H1 (cell line): ENCODE results near the gene WDFY4. TPM values are rescaled to one million over a fixed set of nuclear protein-coding genes. Genes with fewer than 3 reads are reported as not detected.

Source experiments
- CTCF ChIA-PET: fragments of 300-600 bp; sonication (Branson Sonifier 250); formaldehyde crosslinking; loops from one replicate; lab custom pipeline; 2021; ENCODE audit not compliant: partially characterized antibody; lab: Charles Lee
- POLR2A ChIA-PET: fragments of 300-600 bp; sonication (Branson Sonifier 250); formaldehyde crosslinking; loops from one replicate; lab custom pipeline; 2021; ENCODE audit warnings: inconsistent platforms; ENCODE audit not compliant: partially characterized antibody; lab: Charles Lee
- DNase-seq, 2 experiments: peaks; one replicate each; pipeline versions ENCODE4 v3.0.0 to v3.0.0-alpha.2; 2010 to 2022; ENCODE audit warnings: low spot score in 2 of 2, low read depth in 1 of 2, mixed read lengths in 1 of 2
- FAIRE-seq: peaks from 2 replicates; lab custom pipeline; 2011; peaks lifted over from hg19 to GRCh38; lab: Jason Lieb, UNC
- H2AFZ ChIP-seq: 2 replicates; pipeline ENCODE4 v1.8.1; 2012; ENCODE audit warnings: low read length, inconsistent platforms
- H2AK5ac ChIP-seq: 2 replicates; pipeline ENCODE4 v1.6.1; 2013; ENCODE audit warnings: low read depth, low read length
- H2BK120ac ChIP-seq: replicated peaks from 2 replicates; pipeline ENCODE3; 2013; ENCODE audit warnings: low read depth, low read length, inconsistent platforms
- H2BK12ac ChIP-seq: 2 replicates; pipeline ENCODE4 v1.6.1; 2013; ENCODE audit warnings: low read depth, low read length
- H2BK15ac ChIP-seq: 2 replicates; pipeline ENCODE4 v1.6.1; 2013; ENCODE audit warnings: low read length
- H2BK20ac ChIP-seq: 2 replicates; pipeline ENCODE4 v1.6.1; 2013; ENCODE audit warnings: low read length
- H2BK5ac ChIP-seq: 2 replicates; pipeline ENCODE4 v1.6.1; 2013; ENCODE audit warnings: low read depth, low read length
- H3K14ac ChIP-seq: 2 replicates; pipeline ENCODE4 v1.6.1; 2013; ENCODE audit warnings: inconsistent platforms; ENCODE audit not compliant: insufficient read length
- H3K18ac ChIP-seq: 2 replicates; pipeline ENCODE4 v1.6.1; 2013; ENCODE audit warnings: low read length; ENCODE audit errors: extremely low read depth
- H3K23ac ChIP-seq: 2 replicates; pipeline ENCODE4 v1.6.1; 2013; ENCODE audit warnings: inconsistent platforms; ENCODE audit not compliant: insufficient read length
- H3K23me2 ChIP-seq: 2 replicates; pipeline ENCODE4 v1.6.1; 2013; ENCODE audit warnings: low read depth, low read length
- H3K27ac ChIP-seq: 2 replicates; pipeline ENCODE4 v1.6.1; 2011; ENCODE audit warnings: low read depth, low read length, inconsistent platforms
- H3K27me3 ChIP-seq, 4 experiments: replicated peaks in 1 of 4; 1 replicate in 1 of 4; 2 replicates in 3 of 4; pipeline versions ENCODE4 v1.6.1 to v1.8.1; 2011 to 2013; ENCODE audit warnings: low read length in 3 of 4, mild to moderate bottlenecking in 3 of 4, inconsistent platforms in 2 of 4, mixed read lengths in 2 of 4, moderate library complexity in 1 of 4; ENCODE audit not compliant: control insufficient read depth in 3 of 4, insufficient read depth in 3 of 4; ENCODE audit errors: extremely low read depth in 1 of 4
- H3K36me3 ChIP-seq, 4 experiments: 2 replicates each; pipeline versions ENCODE4 v1.6.1 to v1.8.1; 2011 to 2013; ENCODE audit warnings: mild to moderate bottlenecking in 4 of 4, low read length in 3 of 4, moderate library complexity in 2 of 4, control low read depth in 1 of 4, inconsistent platforms in 1 of 4; ENCODE audit not compliant: insufficient read depth in 4 of 4, control insufficient read depth in 2 of 4
- H3K4ac ChIP-seq: replicated peaks from 2 replicates; pipeline ENCODE3; 2013; ENCODE audit warnings: low read length, low read depth, mixed read lengths, inconsistent platforms; ENCODE audit not compliant: insufficient read length
- H3K4me1 ChIP-seq, 4 experiments: replicated peaks in 1 of 4; 1 replicate in 1 of 4; 2 replicates in 3 of 4; pipeline versions ENCODE4 v1.6.1 to v1.8.1; 2011 to 2013; ENCODE audit warnings: low read length in 3 of 4, inconsistent platforms in 2 of 4, mixed read lengths in 1 of 4; ENCODE audit not compliant: insufficient read depth in 4 of 4, control insufficient read depth in 3 of 4
- H3K4me2 ChIP-seq, 2 experiments: 2 replicates each; pipeline versions ENCODE4 v1.6.1 to v1.8.1; 2011 to 2013; ENCODE audit warnings: low read depth in 2 of 2, low read length in 2 of 2, control low read depth in 1 of 2, inconsistent platforms in 1 of 2, mild to moderate bottlenecking in 1 of 2; ENCODE audit not compliant: insufficient read depth in 1 of 2
- H3K4me3 ChIP-seq, 4 experiments: fragments of 200-600, 300-600 bp in 1 of 4; sonication (generic), shearing (Covaris generic), sonication (Bioruptor Twin) in 1 of 4; 2 replicates each; pipeline versions ENCODE4 v1.5.1 to v1.8.1; 2011 to 2016; ENCODE audit warnings: low read length in 4 of 4, low read depth in 3 of 4, control low read depth in 2 of 4, inconsistent platforms in 2 of 4, mild to moderate bottlenecking in 2 of 4, mixed read lengths in 1 of 4, moderate library complexity in 1 of 4; ENCODE audit not compliant: insufficient read depth in 2 of 4; ENCODE audit errors: extremely low read depth in 1 of 4
- H3K56ac ChIP-seq: replicated peaks from 2 replicates; pipeline ENCODE3; 2013; ENCODE audit warnings: low read depth, mild to moderate bottlenecking, mixed read lengths, low read length, inconsistent platforms; ENCODE audit not compliant: insufficient read length
- H3K79me1 ChIP-seq: 2 replicates; pipeline ENCODE4 v1.6.1; 2013; ENCODE audit warnings: low read depth, low read length, control low read depth
- H3K79me2 ChIP-seq, 2 experiments: 2 replicates each; pipeline versions ENCODE4 v1.6.1 to v1.8.1; 2012 to 2013; ENCODE audit warnings: low read length in 2 of 2, mild to moderate bottlenecking in 2 of 2, inconsistent platforms in 1 of 2; ENCODE audit not compliant: insufficient read depth in 2 of 2, control insufficient read depth in 1 of 2
- H3K9ac ChIP-seq, 4 experiments: replicated peaks in 1 of 4; 1 replicate in 1 of 4; 2 replicates in 3 of 4; pipeline versions ENCODE4 v1.6.1 to v1.8.1; 2011 to 2013; ENCODE audit warnings: low read depth in 3 of 4, low read length in 3 of 4, control low read depth in 2 of 4, mild to moderate bottlenecking in 2 of 4, moderate library complexity in 2 of 4, inconsistent platforms in 1 of 4; ENCODE audit errors: extremely low read depth in 1 of 4
- H3K9me3 ChIP-seq, 2 experiments: 2 replicates each; pipeline versions ENCODE4 v1.6.1 to v1.8.1; 2012 to 2013; ENCODE audit warnings: mild to moderate bottlenecking in 2 of 2, moderate library complexity in 2 of 2, control low read depth in 1 of 2, inconsistent platforms in 1 of 2, low read depth in 1 of 2, low read length in 1 of 2, mixed read lengths in 1 of 2; ENCODE audit not compliant: insufficient read depth in 2 of 2
- H4K20me1 ChIP-seq, 2 experiments: replicated peaks in 1 of 2; 2 replicates each; pipeline versions ENCODE3 to v1.8.1; 2011 to 2013; ENCODE audit warnings: inconsistent platforms in 2 of 2, low read length in 2 of 2, mild to moderate bottlenecking in 1 of 2; ENCODE audit not compliant: insufficient read depth in 2 of 2, control insufficient read depth in 1 of 2
- H4K5ac ChIP-seq: 2 replicates; pipeline ENCODE4 v1.6.1; 2013; ENCODE audit warnings: low read length, low read depth, mixed read lengths, inconsistent platforms; ENCODE audit not compliant: insufficient read length
- H4K8ac ChIP-seq: 2 replicates; pipeline ENCODE4 v1.8.0; 2013; ENCODE audit warnings: mild to moderate bottlenecking, moderate library complexity, low read length, inconsistent platforms; ENCODE audit not compliant: insufficient read depth; ENCODE audit errors: extremely low read depth
- H4K91ac ChIP-seq: replicated peaks from 2 replicates; pipeline ENCODE3; 2013; ENCODE audit warnings: low read length, mixed read lengths, inconsistent platforms; ENCODE audit not compliant: insufficient read length
- CREB1 ChIP-seq: IDR thresholded peaks from 2 replicates; pipeline ENCODE4 v1.6.1; 2012; ENCODE audit warnings: inconsistent platforms
- GABPA ChIP-seq: IDR thresholded peaks from 2 replicates; pipeline ENCODE4 v1.6.1; 2011; ENCODE audit warnings: mild to moderate bottlenecking, low read length, moderate library complexity, borderline replicate concordance; ENCODE audit not compliant: insufficient read depth
- KDM4A ChIP-seq: IDR thresholded peaks from one replicate; pipeline ENCODE4 v1.7.1; 2012; ENCODE audit warnings: low read depth, mild to moderate bottlenecking, moderate library complexity, low read length, inconsistent platforms; ENCODE audit not compliant: severe bottlenecking
- NANOG ChIP-seq: IDR thresholded peaks from 2 replicates; pipeline ENCODE4 v1.6.1; 2011; ENCODE audit warnings: low read length, low read depth, mild to moderate bottlenecking, inconsistent platforms; ENCODE audit not compliant: insufficient read depth, poor library complexity, severe bottlenecking
- SIN3A ChIP-seq, 2 experiments: IDR thresholded peaks in 1 of 2; conservative IDR thresholded peaks in 1 of 2; 2 replicates each; pipeline ENCODE4 v1.6.1; 2011 to 2012; ENCODE audit warnings: low read length in 2 of 2, improper control_type of control experiment in 1 of 2, low read depth in 1 of 2, mild to moderate bottlenecking in 1 of 2
- SIRT6 ChIP-seq: IDR thresholded peaks from one replicate; pipeline ENCODE4 v1.7.1; 2012; ENCODE audit warnings: low read length, inconsistent platforms
- TAF7 ChIP-seq: optimal IDR thresholded peaks from 2 replicates; pipeline ENCODE3; 2011; ENCODE audit warnings: low read depth, mild to moderate bottlenecking, inconsistent platforms, low read length, moderate library complexity, borderline replicate concordance
- TBP ChIP-seq: IDR thresholded peaks from 2 replicates; pipeline ENCODE4 v1.6.1; 2011; ENCODE audit warnings: low read depth, low read length, improper control_type of control experiment
- ZNF274 ChIP-seq: IDR thresholded peaks from 2 replicates; pipeline ENCODE4 v1.7.0; 2012; ENCODE audit warnings: low read length, borderline replicate concordance; ENCODE audit errors: extremely low read depth
- WGBS, 2 experiments: shearing (Covaris generic) in 1 of 2; methylation state at CpG; one replicate each; pipeline versions ENCODE4 v1.1.6 to v1.1.7; 2013 to 2015; ENCODE audit warnings: low lambda C conversion rate in 2 of 2, mixed read lengths in 2 of 2, inconsistent platforms in 1 of 2, low coverage in 1 of 2, missing lambda C conversion rate in 1 of 2; ENCODE audit not compliant: insufficient replicate concordance in 2 of 2, insufficient coverage in 1 of 2, insufficient read length in 1 of 2; ENCODE audit errors: extremely low coverage in 1 of 2, missing lambda C conversion rate in 1 of 2; 5-methylcytosine and 5-hydroxymethylcytosine counted together
- polyA plus RNA-seq, 7 experiments: library from polyadenylated mRNA; depleted of rRNA in 3 of 7; stranded (reverse) in 5 of 7; unstranded in 2 of 7; fragments of >200 nt in 5 of 7; fragments of 200-250 nt in 2 of 7; gene quantifications; 1 replicate in 5 of 7; 2 replicates in 1 of 7; 4 replicates in 1 of 7; pipeline versions ENCODE4 v1.2.1 to v1.2.3, GENCODE V29; 2011 to 2013; ENCODE audit warnings: missing spikeins in 2 of 7, mixed read lengths in 2 of 7
- total RNA-seq: library from RNA; stranded (reverse); fragmentation: NEBNext Ultra II Directional; extraction: Animal tissue kit (Norgen Biotek cat#: 25700); gene quantifications from 2 replicates; pipeline ENCODE4 v1.2.1, GENCODE V29; 2021
- TF ChIP-seq, protein P1 (sequence below): IDR thresholded peaks from 2 replicates; pipeline ENCODE4 v1.6.1; 2011; ENCODE audit warnings: low read length, improper control_type of control experiment
- TF ChIP-seq, protein P2 (sequence below): IDR thresholded peaks from 2 replicates; pipeline ENCODE4 v1.6.1; 2012; ENCODE audit warnings: inconsistent platforms
- TF ChIP-seq, protein P3 (sequence below): IDR thresholded peaks from 2 replicates; pipeline ENCODE4 v1.6.1; 2011; ENCODE audit warnings: low read depth, mild to moderate bottlenecking, low read length; ENCODE audit not compliant: insufficient read depth

WDFY4 gene
- total and polyA plus RNA-seq, 2 of the 8 experiments (the other 6 are each of a cell fraction or from before 2014, with no cell fraction given) = not detected

DNA sequence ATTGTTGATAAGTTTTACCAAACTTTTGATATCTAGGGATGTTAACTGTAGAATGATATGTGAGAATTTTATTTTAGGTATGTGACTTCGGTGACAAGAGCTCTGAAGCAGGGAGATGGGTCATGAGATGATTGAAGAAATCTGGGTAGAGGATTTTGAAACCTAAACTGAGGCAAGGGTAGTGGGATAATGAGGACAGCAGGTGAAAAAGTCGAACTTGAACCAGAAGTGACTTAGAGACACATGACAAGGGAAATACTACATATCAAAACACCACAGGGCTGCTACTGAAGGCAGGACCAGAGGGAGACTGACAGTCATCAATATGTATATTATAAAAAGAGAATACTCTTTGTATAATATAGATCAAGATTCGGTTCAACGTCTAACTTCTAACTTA, 113.2 kb downstream of the WDFY4 start:
- Histone ChIP-seq H3K36me3 (no peaks in the 10 kb centered on the region), H2BK20ac (no peak overlapping the region), H3K4me1 (no peaks in the 10 kb centered on the region), H2AK5ac (no peak overlapping the region), H4K20me1 (no peaks in the 10 kb centered on the region), H3K27ac (no peak overlapping the region), H3K4ac (no peak overlapping the region), H2BK12ac (no peak overlapping the region), H3K14ac (no peak overlapping the region), H3K23ac (no peak overlapping the region), H4K8ac (no peak overlapping the region), H2BK120ac (no peak overlapping the region), H2AFZ (no peak overlapping the region), H3K79me1 (no peaks in the 10 kb centered on the region), H3K18ac (no peak overlapping the region), H3K4me2 (no peak overlapping the region), H3K79me2 (no peaks in the 10 kb centered on the region), H2BK15ac (no peak overlapping the region), H3K27me3 (no peaks in the 10 kb centered on the region), H3K56ac (no peak overlapping the region), H3K4me3 (no peak overlapping the region), H2BK5ac (no peak overlapping the region), H4K5ac (no peak overlapping the region), H3K9ac (no peak overlapping the region), H3K23me2 (peaks cover 2% of the 10 kb centered on the region; the same call in 1 of the 2 replicates), H3K9me3 (no peaks in the 10 kb centered on the region), H4K91ac (no peak overlapping the region)
- no peak for FAIRE-seq
- no peak for DNase-seq
- CTCF ChIA-PET = no interaction called here
- WGBS, 2 experiments = 82% methylated on average over 4 of the region's 4 CpGs; no CpG with 5 or more reads in 1 of the 2 experiments
- POLR2A ChIA-PET = no interaction called here
- TF ChIP-seq, protein P1, sequence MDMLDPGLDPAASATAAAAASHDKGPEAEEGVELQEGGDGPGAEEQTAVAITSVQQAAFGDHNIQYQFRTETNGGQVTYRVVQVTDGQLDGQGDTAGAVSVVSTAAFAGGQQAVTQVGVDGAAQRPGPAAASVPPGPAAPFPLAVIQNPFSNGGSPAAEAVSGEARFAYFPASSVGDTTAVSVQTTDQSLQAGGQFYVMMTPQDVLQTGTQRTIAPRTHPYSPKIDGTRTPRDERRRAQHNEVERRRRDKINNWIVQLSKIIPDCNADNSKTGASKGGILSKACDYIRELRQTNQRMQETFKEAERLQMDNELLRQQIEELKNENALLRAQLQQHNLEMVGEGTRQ = no peak
- TF ChIP-seq SIN3A (conservative IDR thresholded peaks at IDR 0.05 in 1 of 2, IDR thresholded peaks at IDR 0.05 in 1 of 2; ENCODE audit: low read depth in 1 of 2, low read length in 2 of 2) (no peak), KDM4A (no peak), TAF7 (no peak), SIRT6 (no peak), ZNF274 (no peak), CREB1 (no peak), NANOG (no peak), TBP (no peak), GABPA (no peak)
- TF ChIP-seq, protein P2, sequence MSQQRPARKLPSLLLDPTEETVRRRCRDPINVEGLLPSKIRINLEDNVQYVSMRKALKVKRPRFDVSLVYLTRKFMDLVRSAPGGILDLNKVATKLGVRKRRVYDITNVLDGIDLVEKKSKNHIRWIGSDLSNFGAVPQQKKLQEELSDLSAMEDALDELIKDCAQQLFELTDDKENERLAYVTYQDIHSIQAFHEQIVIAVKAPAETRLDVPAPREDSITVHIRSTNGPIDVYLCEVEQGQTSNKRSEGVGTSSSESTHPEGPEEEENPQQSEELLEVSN = no peak
- TF ChIP-seq, protein P3, sequence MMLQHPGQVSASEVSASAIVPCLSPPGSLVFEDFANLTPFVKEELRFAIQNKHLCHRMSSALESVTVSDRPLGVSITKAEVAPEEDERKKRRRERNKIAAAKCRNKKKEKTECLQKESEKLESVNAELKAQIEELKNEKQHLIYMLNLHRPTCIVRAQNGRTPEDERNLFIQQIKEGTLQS = no peak
